Measurements from ENCODE around the gene ALDH1L1.

- TF ChIP-seq CTCF (IDR thresholded peaks at IDR 0.05) (no peak), POLR2A (IDR thresholded peaks at IDR 0.05) (no peak)
Observed at GRCh38 chr3:126186271-126186670, 5.9 kb upstream of the ALDH1L1 start.

All from body of pancreas (tissue), 4 donors.